PC-3 (cell line): ENCODE measurements around the gene PASK. TPM values are rescaled to one million over a fixed set of nuclear protein-coding genes. Genes with fewer than 3 reads are reported as not detected.

Source experiments
- ATAC-seq: fragments of 200-7000 bp; cut with Tn5 transposase; 2 replicates; pipeline ENCODE4 v1.9.1; 2020; ENCODE audit warnings: mild to moderate bottlenecking, moderate library complexity
- BruUV-seq: library from RNA; stranded (reverse); fragments of 400-500 nt; replicated peaks from 2 replicates; lab custom pipeline; 2021; lab: Mats Ljungman, UMichigan
- CTCF ChIA-PET: fragments of 300-600 bp; sonication (Branson Sonifier 250); formaldehyde crosslinking; loops from one replicate; lab custom pipeline; 2022; ENCODE audit warnings: antibody characterized with exemption; lab: Charles Lee
- POLR2A ChIA-PET: fragments of 300-600 bp; sonication (Branson Sonifier 250); formaldehyde crosslinking; loops from one replicate; lab custom pipeline; 2022; ENCODE audit warnings: antibody characterized with exemption; ENCODE audit not compliant: unreplicated experiment; lab: Charles Lee
- DNase-seq: peaks from one replicate; pipeline ENCODE4 v3.0.0-alpha.2; 2015
- H2AFZ ChIP-seq: fragments of 300-600 bp; sonication (generic); 2 replicates; pipeline ENCODE4 v1.6.0; 2016; ENCODE audit warnings: antibody characterized with exemption, low read length
- H3F3A ChIP-seq: fragments of 300-600 bp; sonication (generic); one replicate; pipeline ENCODE4 v1.6.0; 2017; ENCODE audit warnings: antibody characterized with exemption, low read length, control low read depth, mild to moderate bottlenecking; ENCODE audit not compliant: unreplicated experiment
- H3K27ac ChIP-seq: fragments of 300-600 bp; sonication (generic); 2 replicates; pipeline ENCODE4 v1.5.1; 2016; ENCODE audit warnings: mild to moderate bottlenecking, low read length
- H3K27me3 ChIP-seq: fragments of 300-600 bp; sonication (generic); 2 replicates; pipeline ENCODE4 v1.6.1; 2016; ENCODE audit warnings: low read length, mixed read lengths
- H3K36me3 ChIP-seq: fragments of 300-600 bp; sonication (generic); 2 replicates; pipeline ENCODE4 v1.6.1; 2016; ENCODE audit warnings: low read depth, mixed run types, low read length, mixed read lengths
- H3K4me1 ChIP-seq: fragments of 300-600 bp; sonication (generic); 2 replicates; pipeline ENCODE4 v1.5.1; 2016; ENCODE audit warnings: low read length; ENCODE audit not compliant: insufficient read depth
- H3K4me2 ChIP-seq: fragments of 300-600 bp; sonication (generic); 2 replicates; pipeline ENCODE4 v1.6.0; 2016; ENCODE audit warnings: low read length
- H3K4me3 ChIP-seq: fragments of 300-600 bp; sonication (generic); 2 replicates; pipeline ENCODE4 v1.5.1; 2016; ENCODE audit warnings: mild to moderate bottlenecking, low read length, mixed read lengths
- H3K79me2 ChIP-seq: fragments of 300-600 bp; sonication (generic); 2 replicates; pipeline ENCODE4 v1.6.1; 2017; ENCODE audit warnings: low read length, mixed read lengths
- H3K9ac ChIP-seq: fragments of 300-600 bp; sonication (generic); 2 replicates; pipeline ENCODE4 v1.6.0; 2016; ENCODE audit warnings: mild to moderate bottlenecking, low read length
- H3K9me2 ChIP-seq: fragments of 300-600 bp; sonication (generic); replicated peaks from 2 replicates; pipeline ENCODE4 v1.6.1; 2016; ENCODE audit warnings: mixed run types, low read length, mixed read lengths
- H3K9me3 ChIP-seq: fragments of 300-600 bp; sonication (generic); 2 replicates; pipeline ENCODE4 v1.6.1; 2016; ENCODE audit warnings: low read length, mixed read lengths
- H4K20me1 ChIP-seq: fragments of 300-600 bp; sonication (generic); 2 replicates; pipeline ENCODE4 v1.6.1; 2016; ENCODE audit warnings: low read length, mixed read lengths
- CTCF ChIP-seq: fragments of 300-600 bp; sonication (generic); conservative IDR thresholded peaks from 2 replicates; pipeline ENCODE4 v1.5.1; 2017; ENCODE audit warnings: antibody characterized with exemption, low read depth, mild to moderate bottlenecking, low read length
- EZH2 ChIP-seq: fragments of 300-600 bp; sonication (generic); IDR thresholded peaks from one replicate; pipeline ENCODE4 v1.6.1; 2017; ENCODE audit warnings: antibody characterized with exemption, mild to moderate bottlenecking, low read length; ENCODE audit not compliant: unreplicated experiment
- EZH2phosphoT487 ChIP-seq: fragments of 300-600 bp; sonication (generic); IDR thresholded peaks from 2 replicates; pipeline ENCODE4 v1.6.1; 2018; ENCODE audit warnings: mild to moderate bottlenecking, antibody characterized with exemption, low read length, borderline replicate concordance
- intact Hi-C: fragments of 100-400 bp; cut with micrococcal nuclease; formaldehyde crosslinking; loops from 2 replicates; pipeline ENCODE4 v1.9.0; 2023
- total RNA-seq: library from RNA; depleted of rRNA; stranded (reverse); fragments of >200 nt; gene quantifications from 2 replicates; pipeline ENCODE4 v1.2.3, GENCODE V29; 2014

The PASK gene
- total RNA-seq, 1 experiment from 2014 or later, result 4.1 TPM

DNA sequence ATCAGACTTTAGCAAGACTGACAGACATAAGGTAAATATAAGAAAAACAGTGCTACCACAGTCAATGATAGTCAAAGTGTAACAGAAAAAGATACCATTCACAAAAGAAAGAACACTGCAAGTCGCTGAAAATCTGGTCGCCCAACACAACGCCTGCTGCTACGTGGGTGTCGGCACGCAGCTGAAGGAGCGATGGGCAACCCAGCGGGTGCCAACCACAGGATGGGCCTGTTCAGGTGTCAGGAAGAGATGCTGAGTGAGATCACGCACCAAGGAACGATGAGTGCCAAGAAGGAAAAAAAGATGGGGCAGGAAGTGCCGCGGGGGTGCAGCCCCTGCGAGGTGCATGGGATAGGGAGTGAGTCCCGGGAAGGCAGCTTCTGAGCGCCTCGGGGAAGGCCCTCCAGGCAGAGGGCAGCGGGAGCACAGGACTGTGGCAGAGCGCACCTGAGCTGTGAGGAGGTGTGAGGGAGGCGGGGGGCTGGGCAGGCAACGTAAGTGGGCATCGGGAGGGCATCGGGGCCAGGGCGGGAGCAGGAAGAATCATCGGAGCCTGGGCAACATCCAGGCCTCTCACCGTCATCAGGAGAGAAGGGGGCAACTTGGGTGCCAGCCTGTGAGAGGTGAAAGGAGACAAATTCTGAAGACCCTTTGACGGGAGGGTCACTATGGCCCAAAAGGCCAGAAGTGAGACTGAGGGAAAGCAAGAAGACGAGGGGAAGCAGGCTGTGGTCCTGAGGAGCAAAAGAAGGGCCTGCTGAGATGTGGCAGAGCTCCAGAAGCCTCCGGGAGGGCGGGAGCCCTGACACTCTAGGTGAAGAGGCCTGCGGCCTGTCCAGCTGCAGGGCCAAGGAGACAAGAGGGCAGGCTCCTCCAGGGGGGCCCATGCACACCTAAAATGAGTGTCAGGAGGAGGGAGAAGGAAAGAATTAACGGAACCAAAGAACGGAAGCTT is 32.4 kb downstream of the PASK start:
- Histone ChIP-seq H3K36me3 (no peaks in the 10 kb centered on the region), H3K4me1 (no peaks in the 10 kb centered on the region), H3K9me2 (no peaks in the 10 kb centered on the region), H3K9me3 (no peaks in the 10 kb centered on the region), H2AFZ (no peak overlapping the region), H4K20me1 (no peaks in the 10 kb centered on the region), H3K79me2 (no peaks in the 10 kb centered on the region), H3K4me2 (no peak overlapping the region), H3K27me3 (no peaks in the 10 kb centered on the region), H3K4me3 (no peak overlapping the region), H3K27ac (no peak overlapping the region), H3K9ac (no peak overlapping the region), H3F3A (no peaks in the 10 kb centered on the region)
- TF ChIP-seq EZH2phosphoT487, result no peak
- no peak for TF ChIP-seq CTCF
- TF ChIP-seq EZH2, result no peak
- DNase-seq (no peak), ATAC-seq (no peak)
- intact Hi-C loops, result no loop called here
- ChIA-PET POLR2A (no interaction called here), CTCF (no interaction called here)
- no TSS peak for BruUV-seq

- H3K4me3 ChIP-seq, result no peak overlapping the region
- DNase-seq (no peak), ATAC-seq (no peak)
- no peaks in the 10 kb centered on the region for H3K79me2 ChIP-seq
- POLR2A ChIA-PET, result no interaction called here
- intact Hi-C loops, result no loop called here
- no peaks in the 10 kb centered on the region for H3K9me2 ChIP-seq
- no peaks in the 10 kb centered on the region for H3K9me3 ChIP-seq
- no peaks in the 10 kb centered on the region for H4K20me1 ChIP-seq
- no peak overlapping the region for H2AFZ ChIP-seq
- no peak overlapping the region for H3K9ac ChIP-seq
- H3K36me3 ChIP-seq, result no peaks in the 10 kb centered on the region
- no TSS peak for BruUV-seq
- no peak overlapping the region for H3K4me2 ChIP-seq
- H3K27ac ChIP-seq, result no peak overlapping the region
- H3F3A ChIP-seq, result no peaks in the 10 kb centered on the region
- TF ChIP-seq EZH2phosphoT487 (no peak), EZH2 (no peak), CTCF (no peak)
- CTCF ChIA-PET, result no interaction called here
- no peaks in the 10 kb centered on the region for H3K27me3 ChIP-seq
- H3K4me1 ChIP-seq, result no peaks in the 10 kb centered on the region
These were observed 33.9 kb downstream of the PASK start for GRCh38 chr2:241115361-241115760.

GRCh38 chr2:241114836-241115235 is 34.4 kb downstream of the PASK start:
- ChIA-PET CTCF (no interaction called here), POLR2A (no interaction called here)
- no peaks in the 10 kb centered on the region for H3K4me1 ChIP-seq
- ATAC-seq, result no peak
- no peak overlapping the region for H3K9ac ChIP-seq
- no peaks in the 10 kb centered on the region for H3K9me2 ChIP-seq
- no peak for DNase-seq
- intact Hi-C loops, result no loop called here
- H3K4me2 ChIP-seq, result no peak overlapping the region
- no peaks in the 10 kb centered on the region for H3K27me3 ChIP-seq
- no peaks in the 10 kb centered on the region for H4K20me1 ChIP-seq
- no peaks in the 10 kb centered on the region for H3F3A ChIP-seq
- no TSS peak for BruUV-seq
- no peak overlapping the region for H3K4me3 ChIP-seq
- TF ChIP-seq CTCF, result no peak
- no peak for TF ChIP-seq EZH2phosphoT487
- no peak for TF ChIP-seq EZH2
- H3K27ac ChIP-seq, result no peak overlapping the region
- H3K79me2 ChIP-seq, result no peaks in the 10 kb centered on the region
- H3K36me3 ChIP-seq, result no peaks in the 10 kb centered on the region
- no peaks in the 10 kb centered on the region for H3K9me3 ChIP-seq
- H2AFZ ChIP-seq, result no peak overlapping the region
